Measurements from ENCODE around the gene SLC35E1.

GRCh38 chr19:16600824-16601223, 28.6 kb upstream of the SLC35E1 start:
- TF ChIP-seq POLR2A (IDR thresholded peaks at IDR 0.05) (no peak), CTCF (IDR thresholded peaks at IDR 0.05) (no peak)

All from transverse colon (tissue), 3 donors.